Transverse colon (tissue), 4 donors: ENCODE measurements around the gene ZNF654.

ENCODE experiments used
- EP300 ChIP-seq: sonication (generic); formaldehyde crosslinking; IDR thresholded peaks from one replicate; pipeline ENCODE4 v1.6.1; 2017; ENCODE audit warnings: antibody characterized with exemption, low read depth
- POLR2A ChIP-seq: fragments of 450-650 bp; IDR thresholded peaks from one replicate; pipeline ENCODE4 v1.6.1; 2016; ENCODE audit warnings: antibody characterized with exemption, mild to moderate bottlenecking, moderate library complexity
- POLR2AphosphoS5 ChIP-seq, 3 donors: sonication (generic); formaldehyde crosslinking; IDR thresholded peaks; one replicate each; pipeline ENCODE4 v1.6.1; 2016; ENCODE audit warnings: antibody characterized with exemption in 3 of 3
- TF ChIP-seq, protein P1 (sequence below), 5 experiments: fragments of 200-600 bp in 3 of 5; fragments of 450-650 bp in 2 of 5; sonication (generic) in 3 of 5; IDR thresholded peaks; 1 replicate in 2 of 5; 2 replicates in 3 of 5; pipeline ENCODE4 v1.5.1; 2016 to 2017; ENCODE audit warnings: antibody characterized with exemption in 5 of 5, inconsistent platforms in 3 of 5, mild to moderate bottlenecking in 2 of 5, moderate library complexity in 1 of 5

DNA sequence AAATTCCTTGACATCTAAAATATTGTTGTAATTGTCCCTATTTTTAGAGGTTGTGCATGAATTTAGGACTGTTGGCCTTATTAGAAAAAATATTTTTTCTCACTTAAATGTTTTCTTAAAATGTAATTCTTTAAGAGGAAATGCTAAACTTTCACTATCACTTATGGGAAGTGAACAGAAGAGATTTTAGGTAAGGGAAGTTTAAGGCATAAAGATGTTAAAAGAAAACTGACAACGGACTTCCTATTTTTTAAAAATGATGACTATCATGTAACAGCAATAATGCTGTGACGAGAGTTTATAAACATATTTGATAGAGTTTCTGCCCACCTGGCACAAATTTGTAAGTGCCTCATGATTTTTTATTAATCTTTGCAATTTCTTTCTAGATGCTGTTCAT lies 93.8 kb downstream of the ZNF654 start:
- TF ChIP-seq, protein P1, sequence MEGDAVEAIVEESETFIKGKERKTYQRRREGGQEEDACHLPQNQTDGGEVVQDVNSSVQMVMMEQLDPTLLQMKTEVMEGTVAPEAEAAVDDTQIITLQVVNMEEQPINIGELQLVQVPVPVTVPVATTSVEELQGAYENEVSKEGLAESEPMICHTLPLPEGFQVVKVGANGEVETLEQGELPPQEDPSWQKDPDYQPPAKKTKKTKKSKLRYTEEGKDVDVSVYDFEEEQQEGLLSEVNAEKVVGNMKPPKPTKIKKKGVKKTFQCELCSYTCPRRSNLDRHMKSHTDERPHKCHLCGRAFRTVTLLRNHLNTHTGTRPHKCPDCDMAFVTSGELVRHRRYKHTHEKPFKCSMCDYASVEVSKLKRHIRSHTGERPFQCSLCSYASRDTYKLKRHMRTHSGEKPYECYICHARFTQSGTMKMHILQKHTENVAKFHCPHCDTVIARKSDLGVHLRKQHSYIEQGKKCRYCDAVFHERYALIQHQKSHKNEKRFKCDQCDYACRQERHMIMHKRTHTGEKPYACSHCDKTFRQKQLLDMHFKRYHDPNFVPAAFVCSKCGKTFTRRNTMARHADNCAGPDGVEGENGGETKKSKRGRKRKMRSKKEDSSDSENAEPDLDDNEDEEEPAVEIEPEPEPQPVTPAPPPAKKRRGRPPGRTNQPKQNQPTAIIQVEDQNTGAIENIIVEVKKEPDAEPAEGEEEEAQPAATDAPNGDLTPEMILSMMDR (IDR thresholded peaks at IDR 0.05), result no peak
- TF ChIP-seq POLR2A, result no peak
- TF ChIP-seq EP300, result no peak
- TF ChIP-seq POLR2AphosphoS5 (IDR thresholded peaks at IDR 0.05), result no peak
